Mesenchymal stem cell (in vitro differentiated cells and primary cell): ENCODE data around the gene UBE2U.
"Not testable (repeated sequence)": the region's sequence is repeated elsewhere in the genome, so short reads cannot be mapped to it uniquely, and the experiment has no call there.

Experiments used
- DNase-seq: peaks from one replicate; pipeline ENCODE4 v3.0.0-alpha.2; 2013
- H2AFZ ChIP-seq: one replicate; pipeline ENCODE4 v1.6.1; 2013; ENCODE audit warnings: low read depth, mild to moderate bottlenecking, control low read depth, inconsistent platforms, low read length, moderate library complexity
- H2AK5ac ChIP-seq: 2 replicates; pipeline ENCODE4 v1.6.1; 2013; ENCODE audit warnings: low read length, moderate library complexity, mild to moderate bottlenecking, inconsistent platforms; ENCODE audit not compliant: severe bottlenecking
- H2BK120ac ChIP-seq: one replicate; pipeline ENCODE4 v1.6.1; 2013; ENCODE audit warnings: low read depth, mild to moderate bottlenecking, inconsistent platforms, low read length, moderate library complexity
- H2BK12ac ChIP-seq, 2 experiments: one replicate each; pipeline ENCODE4 v1.6.1; 2013; ENCODE audit warnings: inconsistent platforms in 2 of 2, low read length in 2 of 2, mild to moderate bottlenecking in 2 of 2, moderate library complexity in 2 of 2, control low read depth in 1 of 2
- H2BK15ac ChIP-seq: one replicate; pipeline ENCODE4 v1.6.1; 2013; ENCODE audit warnings: mild to moderate bottlenecking, low read depth, inconsistent platforms; ENCODE audit not compliant: poor library complexity, severe bottlenecking
- H2BK5ac ChIP-seq: 2 replicates; pipeline ENCODE4 v1.6.1; 2013; ENCODE audit warnings: low read depth, mild to moderate bottlenecking, low read length, control low read depth, inconsistent platforms; ENCODE audit not compliant: poor library complexity, severe bottlenecking
- H3K14ac ChIP-seq, 2 experiments: one replicate each; pipeline ENCODE4 v1.6.1; 2013; ENCODE audit warnings: inconsistent platforms in 2 of 2, low read length in 2 of 2, control low read depth in 1 of 2, mild to moderate bottlenecking in 1 of 2, moderate library complexity in 1 of 2
- H3K18ac ChIP-seq, 2 experiments: one replicate each; pipeline ENCODE4 v1.6.1; 2013; ENCODE audit warnings: inconsistent platforms in 2 of 2, low read length in 2 of 2, control low read depth in 1 of 2, low read depth in 1 of 2, mild to moderate bottlenecking in 1 of 2
- H3K23ac ChIP-seq, 2 experiments: one replicate each; pipeline ENCODE4 v1.6.1; 2013; ENCODE audit warnings: inconsistent platforms in 2 of 2, low read length in 2 of 2, mild to moderate bottlenecking in 2 of 2, moderate library complexity in 2 of 2, control low read depth in 1 of 2
- H3K27ac ChIP-seq: 2 replicates; pipeline ENCODE4 v1.5.1; 2013; ENCODE audit warnings: mild to moderate bottlenecking, moderate library complexity, low read length, control low read depth, inconsistent platforms; ENCODE audit not compliant: poor library complexity, severe bottlenecking
- H3K27me3 ChIP-seq, 2 experiments: 2 replicates each; pipeline versions ENCODE4 v1.6.1 to v1.7.0; 2013; ENCODE audit warnings: low read length in 2 of 2, mild to moderate bottlenecking in 2 of 2, moderate library complexity in 2 of 2, control low read depth in 1 of 2, inconsistent platforms in 1 of 2; ENCODE audit not compliant: control insufficient read depth in 1 of 2, insufficient read depth in 1 of 2
- H3K36me3 ChIP-seq, 2 experiments: 2 replicates each; pipeline versions ENCODE4 v1.6.1 to v1.7.0; 2013; ENCODE audit warnings: low read length in 2 of 2, control low read depth in 1 of 2, inconsistent platforms in 1 of 2, low read depth in 1 of 2, mild to moderate bottlenecking in 1 of 2; ENCODE audit not compliant: insufficient read depth in 2 of 2, control insufficient read depth in 1 of 2
- H3K4ac ChIP-seq, 2 experiments: one replicate each; pipeline ENCODE4 v1.6.1; 2013; ENCODE audit warnings: inconsistent platforms in 2 of 2, low read length in 2 of 2, mild to moderate bottlenecking in 2 of 2, moderate library complexity in 2 of 2, control low read depth in 1 of 2, low read depth in 1 of 2
- H3K4me1 ChIP-seq: 2 replicates; pipeline ENCODE4 v1.6.1; 2013; ENCODE audit warnings: low read depth, low read length, control low read depth; ENCODE audit not compliant: control insufficient read depth, insufficient read depth
- H3K4me2 ChIP-seq: 2 replicates; pipeline ENCODE4 v1.6.1; 2013; ENCODE audit warnings: low read length, mild to moderate bottlenecking, inconsistent platforms; ENCODE audit not compliant: poor library complexity, severe bottlenecking
- H3K4me3 ChIP-seq, 2 experiments: 2 replicates each; pipeline versions ENCODE4 v1.5.1 to v1.7.0; 2013; ENCODE audit warnings: low read length in 2 of 2, mild to moderate bottlenecking in 2 of 2, control low read depth in 1 of 2, low read depth in 1 of 2; ENCODE audit not compliant: insufficient read depth in 1 of 2
- H3K79me1 ChIP-seq: replicated peaks from 2 replicates; pipeline ENCODE4 v1.6.1; 2013; ENCODE audit warnings: mild to moderate bottlenecking, control low read depth, low read length, inconsistent platforms; ENCODE audit not compliant: poor library complexity, severe bottlenecking
- H3K9ac ChIP-seq: 2 replicates; pipeline ENCODE4 v1.7.0; 2013; ENCODE audit warnings: mild to moderate bottlenecking, low read length, moderate library complexity
- H3K9me3 ChIP-seq: 2 replicates; pipeline ENCODE4 v1.7.0; 2013; ENCODE audit warnings: mild to moderate bottlenecking, low read length; ENCODE audit not compliant: control insufficient read depth
- H4K8ac ChIP-seq: one replicate; pipeline ENCODE4 v1.6.1; 2013; ENCODE audit warnings: inconsistent platforms, mild to moderate bottlenecking, low read length, moderate library complexity
- H4K91ac ChIP-seq: one replicate; pipeline ENCODE4 v1.6.1; 2013; ENCODE audit warnings: mild to moderate bottlenecking, low read length, inconsistent platforms
- WGBS: methylation state at CpG from one replicate; pipeline ENCODE4 v1.1.7; 2013; ENCODE audit warnings: mixed read lengths; 5-methylcytosine and 5-hydroxymethylcytosine counted together

The UBE2U gene

GRCh38 chr1:64245495-64245894 is 42.1 kb downstream of the UBE2U start:
- Histone ChIP-seq H3K4me3 (no peak overlapping the region), H2AFZ (peak overlapping the region; percentile 66), H3K4ac (no peak overlapping the region), H3K36me3 (no peaks in the 10 kb centered on the region), H3K9me3 (no peaks in the 10 kb centered on the region), H4K91ac (no peak overlapping the region), H3K27ac (no peak overlapping the region), H2BK5ac (no peak overlapping the region), H4K8ac (no peak overlapping the region), H3K27me3 (peaks cover 0 to 5% of the 10 kb centered on the region in 2 experiments), H2AK5ac (no peak overlapping the region), H3K4me1 (no peaks in the 10 kb centered on the region), H3K23ac (no peak overlapping the region), H3K9ac (peak overlapping the region; percentile 4), H2BK12ac (peak overlapping the region; percentile 38 to 84), H2BK15ac (no peak overlapping the region), H3K18ac (no peak overlapping the region), H2BK120ac (no peak overlapping the region), H3K79me1 (no peaks in the 10 kb centered on the region), H3K14ac (no peak overlapping the region), H3K4me2 (no peak overlapping the region)
- WGBS, result 61% methylated on average over 6 of the region's 9 CpGs
- DNase-seq, result no peak

- 75% methylated on average over 1 of the region's 4 CpGs for WGBS
- Histone ChIP-seq H3K27me3 (peaks cover 0 to 5% of the 10 kb centered on the region in 2 experiments), H3K4ac (no peak overlapping the region), H2AFZ (no peak overlapping the region), H3K18ac (no peak overlapping the region), H4K91ac (no peak overlapping the region), H3K14ac (no peak overlapping the region), H3K9ac (peak overlapping the region; percentile 15), H2BK5ac (no peak overlapping the region), H4K8ac (no peak overlapping the region), H2BK12ac (no peak overlapping the region), H3K79me1 (no peaks in the 10 kb centered on the region), H3K4me1 (no peaks in the 10 kb centered on the region), H2BK120ac (no peak overlapping the region), H3K36me3 (no peaks in the 10 kb centered on the region), H3K23ac (no peak overlapping the region), H2BK15ac (no peak overlapping the region), H3K9me3 (no peaks in the 10 kb centered on the region), H3K27ac (no peak overlapping the region), H2AK5ac (no peak overlapping the region), H3K4me3 (no peak overlapping the region), H3K4me2 (no peak overlapping the region)
- peak; percentile 56 for DNase-seq
These were observed 43.0 kb downstream of the UBE2U start for GRCh38 chr1:64246294-64246917.

GRCh38 chr1:64248065-64248464 is 44.6 kb downstream of the UBE2U start:
- 58% methylated on average over 5 of the region's 5 CpGs for WGBS
- H2AFZ ChIP-seq, result no peak overlapping the region
- H2BK5ac ChIP-seq, result no peak overlapping the region
- H4K91ac ChIP-seq, result no peak overlapping the region
- no peak overlapping the region for H3K27ac ChIP-seq
- H3K4me2 ChIP-seq, result no peak overlapping the region
- H3K4ac ChIP-seq, result no peak overlapping the region
- no peak overlapping the region for H3K18ac ChIP-seq
- H3K4me3 ChIP-seq, result no peak overlapping the region
- peaks cover 0 to 11% of the 10 kb centered on the region in 2 experiments for H3K27me3 ChIP-seq
- no peak overlapping the region for H2AK5ac ChIP-seq
- no peak overlapping the region for H3K14ac ChIP-seq
- no peaks in the 10 kb centered on the region for H3K9me3 ChIP-seq
- no peaks in the 10 kb centered on the region for H3K36me3 ChIP-seq
- H2BK120ac ChIP-seq, result no peak overlapping the region
- H3K79me1 ChIP-seq, result no peaks in the 10 kb centered on the region
- H2BK12ac ChIP-seq, result no peak overlapping the region
- H4K8ac ChIP-seq, result no peak overlapping the region
- H2BK15ac ChIP-seq, result no peak overlapping the region
- H3K9ac ChIP-seq, result no peak overlapping the region
- DNase-seq, result no peak
- no peak overlapping the region for H3K23ac ChIP-seq
- H3K4me1 ChIP-seq, result no peaks in the 10 kb centered on the region

GRCh38 chr1:64250472-64250871 is 47.0 kb downstream of the UBE2U start:
- not testable (repeated sequence) for H2BK120ac ChIP-seq, H3K36me3 ChIP-seq, H3K14ac ChIP-seq, H3K79me1 ChIP-seq, DNase-seq, H3K27ac ChIP-seq, H3K18ac ChIP-seq, H3K4me3 ChIP-seq, H4K8ac ChIP-seq, H3K9me3 ChIP-seq, H2BK12ac ChIP-seq, H3K4me1 ChIP-seq, H2AFZ ChIP-seq, H2BK5ac ChIP-seq, H2BK15ac ChIP-seq, H2AK5ac ChIP-seq, H3K4me2 ChIP-seq, H3K23ac ChIP-seq, H3K4ac ChIP-seq, H3K9ac ChIP-seq, H4K91ac ChIP-seq
- 98% methylated on average over 2 of the region's 2 CpGs for WGBS
- H3K27me3 ChIP-seq, result peaks cover 0 to 11% of the 10 kb centered on the region in 2 experiments
